ENCODE measurements around the gene ARHGEF39.

GRCh38 chr9:35618325-35618727 is 46.7 kb downstream of the ARHGEF39 start, which contains the start of gene CD72:
- TF ChIP-seq ARNTL (CRISPR knock-in tag; IDR thresholded peaks at IDR 0.05; ENCODE audit: borderline replicate concordance, low read depth) (no peak), ZFP3 (CRISPR knock-in tag; IDR thresholded peaks at IDR 0.05) (no peak), ZFP30 (CRISPR knock-in tag; IDR thresholded peaks at IDR 0.05) (no peak), RARB (CRISPR knock-in tag; IDR thresholded peaks at IDR 0.05) (no peak), ZC3H10 (CRISPR knock-in tag; IDR thresholded peaks at IDR 0.05) (no peak)
